HAP-1 (cell line): ENCODE results near the gene SCN4B.

ENCODE experiments used
- DNase-seq, 2 experiments: peaks; one replicate each; pipeline ENCODE4 v3.0.0-alpha.2; 2016 to 2020; ENCODE audit warnings: low spot score in 2 of 2
- H3K27me3 ChIP-seq: fragments of 250-450 bp; sonication (Bioruptor Pico); 2 replicates; pipeline ENCODE4 v1.5.1; 2020; ENCODE audit warnings: low read depth, mild to moderate bottlenecking, moderate library complexity
- H3K36me3 ChIP-seq: fragments of 250-450 bp; sonication (Bioruptor Pico); replicated peaks from 2 replicates; pipeline ENCODE4 v1.5.1; 2020; ENCODE audit warnings: mild to moderate bottlenecking
- H3K4me1 ChIP-seq: fragments of 250-450 bp; sonication (Bioruptor Pico); 2 replicates; pipeline ENCODE4 v1.5.1; 2020; ENCODE audit warnings: mild to moderate bottlenecking
- H3K4me3 ChIP-seq: fragments of 250-450 bp; sonication (Bioruptor Pico); 2 replicates; pipeline ENCODE4 v1.5.1; 2020; ENCODE audit warnings: mild to moderate bottlenecking, moderate library complexity
- H3K9me3 ChIP-seq: fragments of 250-450 bp; sonication (Bioruptor Pico); 2 replicates; pipeline ENCODE4 v1.5.1; 2020; ENCODE audit warnings: mild to moderate bottlenecking, moderate library complexity
- in situ Hi-C: fragments of 300-500 bp; cut with MboI; formaldehyde crosslinking; loops from 3 replicates; pipeline ENCODE4 v1.14.3; 2020; ENCODE audit warnings: low sequenced_read_pairs, inconsistent platforms, mixed read lengths

The SCN4B gene

GRCh38 chr11:118169300-118170140, 16.9 kb upstream of the SCN4B start:
- H3K27me3 ChIP-seq, result 0 out of 2 replicates have a peak, but pooled peaks cover 3% of the 10 kb centered on the region
- no peak for DNase-seq
- in situ Hi-C loops, result no loop called here

GRCh38 chr11:118168751-118169150, 16.1 kb upstream of the SCN4B start:
- in situ Hi-C loops, result no loop called here
- 0 out of 2 replicates have a peak, but pooled peaks cover 3% of the 10 kb centered on the region for H3K27me3 ChIP-seq
- no peak overlapping the region for H3K4me3 ChIP-seq
- no peaks in the 10 kb centered on the region for H3K4me1 ChIP-seq
- DNase-seq, result no peak
- no peaks in the 10 kb centered on the region for H3K36me3 ChIP-seq
- H3K9me3 ChIP-seq, result no peaks in the 10 kb centered on the region

More at GRCh38 chr11:118169300-118170140, 16.9 kb upstream of the SCN4B start:
- Histone ChIP-seq H3K4me3 (no peak overlapping the region), H3K36me3 (no peaks in the 10 kb centered on the region), H3K4me1 (no peaks in the 10 kb centered on the region), H3K9me3 (no peaks in the 10 kb centered on the region)

- Histone ChIP-seq H3K4me3 (no peak overlapping the region), H3K27me3 (0 out of 2 replicates have a peak, but pooled peaks cover 3% of the 10 kb centered on the region), H3K9me3 (no peaks in the 10 kb centered on the region), H3K36me3 (no peaks in the 10 kb centered on the region), H3K4me1 (no peaks in the 10 kb centered on the region)
- in situ Hi-C loops, result no loop called here
- no peak for DNase-seq
These were observed 15.7 kb upstream of the SCN4B start for GRCh38 chr11:118168316-118168715.

GRCh38 chr11:118167906-118168305, 15.3 kb upstream of the SCN4B start:
- no peak for DNase-seq
- H3K4me3 ChIP-seq, result no peak overlapping the region
- 0 out of 2 replicates have a peak, but pooled peaks cover 3% of the 10 kb centered on the region for H3K27me3 ChIP-seq
- H3K36me3 ChIP-seq, result no peaks in the 10 kb centered on the region
- in situ Hi-C loops, result no loop called here
- no peaks in the 10 kb centered on the region for H3K4me1 ChIP-seq
- no peaks in the 10 kb centered on the region for H3K9me3 ChIP-seq

GRCh38 chr11:118167253-118167652, 14.6 kb upstream of the SCN4B start:
- in situ Hi-C loops, result no loop called here
- H3K4me1 ChIP-seq, result no peaks in the 10 kb centered on the region
- no peaks in the 10 kb centered on the region for H3K9me3 ChIP-seq
- H3K4me3 ChIP-seq, result no peak overlapping the region
- 0 out of 2 replicates have a peak, but pooled peaks cover 3% of the 10 kb centered on the region for H3K27me3 ChIP-seq
- H3K36me3 ChIP-seq, result no peaks in the 10 kb centered on the region
- DNase-seq, result no peak

- Histone ChIP-seq H3K27me3 (0 out of 2 replicates have a peak, but pooled peaks cover 3% of the 10 kb centered on the region), H3K4me3 (no peak overlapping the region), H3K9me3 (no peaks in the 10 kb centered on the region), H3K4me1 (no peaks in the 10 kb centered on the region), H3K36me3 (no peaks in the 10 kb centered on the region)
- DNase-seq, result no peak
- in situ Hi-C loops, result no loop called here
These were observed 14.0 kb upstream of the SCN4B start for GRCh38 chr11:118166641-118167040.

- no peak for DNase-seq
- in situ Hi-C loops, result no loop called here
- H3K4me3 ChIP-seq, result no peak overlapping the region
- H3K4me1 ChIP-seq, result no peaks in the 10 kb centered on the region
- H3K9me3 ChIP-seq, result no peaks in the 10 kb centered on the region
- H3K36me3 ChIP-seq, result no peaks in the 10 kb centered on the region
- H3K27me3 ChIP-seq, result 0 out of 2 replicates have a peak, but pooled peaks cover 3% of the 10 kb centered on the region
These were observed 12.3 kb upstream of the SCN4B start for GRCh38 chr11:118164885-118165284.

GRCh38 chr11:118163494-118163893, 10.9 kb upstream of the SCN4B start:
- H3K27me3 ChIP-seq, result peaks cover 8% of the 10 kb centered on the region
- H3K4me3 ChIP-seq, result no peak overlapping the region
- in situ Hi-C loops, result no loop called here
- H3K36me3 ChIP-seq, result no peaks in the 10 kb centered on the region
- H3K9me3 ChIP-seq, result no peaks in the 10 kb centered on the region
- no peaks in the 10 kb centered on the region for H3K4me1 ChIP-seq
- no peak for DNase-seq

GRCh38 chr11:118162846-118163245, 10.2 kb upstream of the SCN4B start:
- Histone ChIP-seq H3K9me3 (no peaks in the 10 kb centered on the region), H3K4me3 (no peak overlapping the region), H3K4me1 (no peaks in the 10 kb centered on the region), H3K36me3 (no peaks in the 10 kb centered on the region), H3K27me3 (peaks cover 10% of the 10 kb centered on the region)
- in situ Hi-C loops, result no loop called here
- no peak for DNase-seq

- in situ Hi-C loops, result no loop called here
- DNase-seq, result no peak
- Histone ChIP-seq H3K27me3 (peaks cover 21% of the 10 kb centered on the region), H3K36me3 (no peaks in the 10 kb centered on the region), H3K4me3 (no peak overlapping the region), H3K9me3 (no peaks in the 10 kb centered on the region), H3K4me1 (no peaks in the 10 kb centered on the region)
These were observed 9.2 kb upstream of the SCN4B start for GRCh38 chr11:118161786-118162185.

- Histone ChIP-seq H3K9me3 (no peaks in the 10 kb centered on the region), H3K4me1 (no peaks in the 10 kb centered on the region), H3K27me3 (peaks cover 47% of the 10 kb centered on the region), H3K4me3 (no peak overlapping the region), H3K36me3 (no peaks in the 10 kb centered on the region)
- no peak for DNase-seq
- in situ Hi-C loops, result no loop called here
These were observed 4.7 kb upstream of the SCN4B start for GRCh38 chr11:118157186-118157895.

- H3K4me3 ChIP-seq, result no peak overlapping the region
- in situ Hi-C loops, result no loop called here
These were observed 4.0 kb upstream of the SCN4B start for GRCh38 chr11:118156531-118157185.

GRCh38 chr11:118155776-118156530, 3.3 kb upstream of the SCN4B start:
- no peaks in the 10 kb centered on the region for H3K9me3 ChIP-seq
- in situ Hi-C loops, result no loop called here
- H3K4me1 ChIP-seq, result no peaks in the 10 kb centered on the region
- H3K27me3 ChIP-seq, result peaks cover 51% of the 10 kb centered on the region
- no peaks in the 10 kb centered on the region for H3K36me3 ChIP-seq
- H3K4me3 ChIP-seq, result no peak overlapping the region
- no peak for DNase-seq

More at GRCh38 chr11:118156531-118157185, 4.0 kb upstream of the SCN4B start:
- H3K36me3 ChIP-seq, result no peaks in the 10 kb centered on the region
- peak in 1 of 2 experiments; percentile 43 for DNase-seq
- H3K4me1 ChIP-seq, result no peaks in the 10 kb centered on the region
- H3K27me3 ChIP-seq, result peaks cover 51% of the 10 kb centered on the region
- no peaks in the 10 kb centered on the region for H3K9me3 ChIP-seq
